GM12874 (cell line): ENCODE results near the gene ABRACL.

Experiments
- TF ChIP-seq, protein P1 (sequence below): IDR thresholded peaks from 2 replicates; pipeline ENCODE4 v1.5.1; 2011; ENCODE audit warnings: low read depth, mild to moderate bottlenecking, control low read depth, low read length, moderate library complexity; ENCODE audit not compliant: insufficient read depth

The ABRACL gene

DNA sequence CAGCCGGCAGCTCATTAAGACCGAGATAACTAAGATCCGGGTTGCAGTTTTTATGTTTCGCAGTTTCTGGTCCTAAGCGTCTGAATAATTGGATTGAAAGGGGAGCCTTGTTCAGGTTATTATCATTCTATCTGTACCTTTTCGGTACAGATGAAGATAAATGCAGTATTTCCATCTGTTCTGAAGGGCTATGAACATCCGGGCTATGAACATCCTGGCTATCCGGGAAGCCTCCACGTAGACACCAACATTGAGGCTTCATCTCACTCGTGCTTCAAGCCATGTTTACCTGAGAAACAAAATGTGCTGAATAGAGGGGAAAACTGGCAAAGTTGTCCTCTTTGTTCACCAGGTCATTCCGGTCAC, 40.1 kb upstream of the ABRACL start:
- TF ChIP-seq, protein P1, sequence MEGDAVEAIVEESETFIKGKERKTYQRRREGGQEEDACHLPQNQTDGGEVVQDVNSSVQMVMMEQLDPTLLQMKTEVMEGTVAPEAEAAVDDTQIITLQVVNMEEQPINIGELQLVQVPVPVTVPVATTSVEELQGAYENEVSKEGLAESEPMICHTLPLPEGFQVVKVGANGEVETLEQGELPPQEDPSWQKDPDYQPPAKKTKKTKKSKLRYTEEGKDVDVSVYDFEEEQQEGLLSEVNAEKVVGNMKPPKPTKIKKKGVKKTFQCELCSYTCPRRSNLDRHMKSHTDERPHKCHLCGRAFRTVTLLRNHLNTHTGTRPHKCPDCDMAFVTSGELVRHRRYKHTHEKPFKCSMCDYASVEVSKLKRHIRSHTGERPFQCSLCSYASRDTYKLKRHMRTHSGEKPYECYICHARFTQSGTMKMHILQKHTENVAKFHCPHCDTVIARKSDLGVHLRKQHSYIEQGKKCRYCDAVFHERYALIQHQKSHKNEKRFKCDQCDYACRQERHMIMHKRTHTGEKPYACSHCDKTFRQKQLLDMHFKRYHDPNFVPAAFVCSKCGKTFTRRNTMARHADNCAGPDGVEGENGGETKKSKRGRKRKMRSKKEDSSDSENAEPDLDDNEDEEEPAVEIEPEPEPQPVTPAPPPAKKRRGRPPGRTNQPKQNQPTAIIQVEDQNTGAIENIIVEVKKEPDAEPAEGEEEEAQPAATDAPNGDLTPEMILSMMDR = no peak

DNA sequence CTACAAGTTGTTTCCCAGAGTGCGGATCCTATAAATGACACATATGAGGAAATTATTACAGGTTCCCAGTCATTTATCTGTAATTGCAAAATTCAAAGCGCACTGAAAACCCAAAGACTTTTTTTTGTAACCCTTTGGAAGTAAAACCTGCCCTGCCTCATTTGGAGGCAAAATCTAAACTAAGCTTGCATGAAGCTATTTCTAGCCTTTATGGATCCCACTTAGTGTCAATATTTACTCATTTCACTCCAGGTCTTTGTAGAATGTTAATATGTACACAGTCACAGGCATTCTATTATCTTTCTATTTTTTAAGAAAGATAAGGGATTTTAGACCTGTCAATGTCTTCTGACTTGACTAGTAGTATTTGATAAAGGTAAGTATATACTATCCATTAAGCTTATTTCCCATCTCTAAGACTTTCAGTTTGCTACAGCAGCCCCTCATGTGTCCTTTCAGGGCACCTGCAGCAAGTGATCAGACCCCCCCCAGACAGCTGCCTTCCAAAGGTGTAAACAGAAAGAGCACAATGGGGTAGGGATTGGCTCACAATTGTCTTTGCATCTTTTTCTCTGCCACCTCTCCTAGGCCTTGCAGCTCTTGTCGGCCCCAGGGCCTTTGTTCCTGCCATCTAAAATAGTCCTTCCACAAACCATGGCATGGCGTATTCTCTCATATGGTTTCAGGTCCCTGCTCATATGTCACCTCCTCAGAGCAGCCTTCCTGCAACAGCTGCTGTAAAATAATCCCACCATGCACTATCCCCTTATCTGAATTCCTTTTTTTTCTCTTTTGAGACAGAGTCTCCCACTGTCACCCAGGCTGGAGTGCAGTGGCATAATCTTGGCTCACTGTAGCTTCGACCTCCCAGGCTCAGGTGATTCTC, 39.2 kb upstream of the ABRACL start:
- TF ChIP-seq, protein P1 = no peak

DNA sequence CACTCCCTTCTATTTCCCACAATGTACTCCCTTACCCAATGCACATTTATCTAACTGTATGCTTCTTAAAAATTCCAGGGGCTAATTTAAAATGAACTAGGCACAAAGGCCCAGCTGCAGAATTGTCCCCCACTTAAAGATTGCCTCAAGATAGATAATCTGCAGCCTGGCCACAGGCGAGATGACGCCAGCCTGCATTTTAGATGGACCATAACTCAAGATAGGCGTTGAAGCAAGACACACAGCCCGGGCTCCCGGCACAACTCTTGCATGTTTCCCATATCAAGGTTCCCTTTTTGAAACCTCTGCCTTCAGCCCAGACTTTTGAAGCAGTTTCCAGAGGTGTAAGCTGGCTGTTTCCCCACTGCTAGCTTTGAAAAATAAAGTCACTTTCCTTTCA, 37.3 kb upstream of the ABRACL start:
- TF ChIP-seq, protein P1 = no peak

DNA sequence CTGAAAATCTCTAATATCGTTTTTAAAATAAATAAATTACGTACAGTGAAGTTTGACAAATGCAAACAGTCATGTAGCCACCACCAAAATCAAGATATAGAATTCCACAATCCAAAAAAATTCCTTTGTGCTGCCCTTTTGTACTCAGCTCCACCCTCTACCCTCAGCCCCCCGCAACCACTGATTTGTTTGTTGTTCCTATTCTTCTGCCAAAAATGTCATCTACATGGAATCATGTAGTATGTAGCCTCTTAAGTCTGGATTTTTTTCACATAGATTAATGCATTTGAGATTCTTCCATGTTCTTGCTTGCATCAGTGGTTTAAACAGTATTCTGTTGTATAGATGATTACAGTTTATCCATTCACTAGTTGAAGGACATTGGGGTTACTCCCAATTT, 32.0 kb upstream of the ABRACL start:
- TF ChIP-seq, protein P1 = no peak

DNA sequence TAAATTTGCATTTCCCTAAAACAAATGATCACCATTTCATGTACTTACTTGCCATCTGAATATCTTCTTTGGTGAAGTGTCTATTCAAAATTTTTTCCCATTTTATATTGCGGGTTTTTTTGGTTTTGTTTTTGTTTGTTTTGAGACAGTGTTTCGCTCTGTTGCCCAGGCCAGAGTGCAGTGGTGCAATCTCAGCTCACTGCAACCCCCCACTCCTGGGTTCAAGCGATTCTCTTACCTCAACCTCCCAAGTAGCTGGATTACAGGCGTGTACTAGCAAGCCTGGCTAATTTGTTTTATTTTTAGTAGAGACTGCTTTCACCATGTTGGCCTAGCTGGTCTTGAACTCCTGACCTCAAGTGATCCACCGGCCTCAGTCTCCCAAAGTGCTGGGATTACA, 31.4 kb upstream of the ABRACL start:
- TF ChIP-seq, protein P1 = no peak

DNA sequence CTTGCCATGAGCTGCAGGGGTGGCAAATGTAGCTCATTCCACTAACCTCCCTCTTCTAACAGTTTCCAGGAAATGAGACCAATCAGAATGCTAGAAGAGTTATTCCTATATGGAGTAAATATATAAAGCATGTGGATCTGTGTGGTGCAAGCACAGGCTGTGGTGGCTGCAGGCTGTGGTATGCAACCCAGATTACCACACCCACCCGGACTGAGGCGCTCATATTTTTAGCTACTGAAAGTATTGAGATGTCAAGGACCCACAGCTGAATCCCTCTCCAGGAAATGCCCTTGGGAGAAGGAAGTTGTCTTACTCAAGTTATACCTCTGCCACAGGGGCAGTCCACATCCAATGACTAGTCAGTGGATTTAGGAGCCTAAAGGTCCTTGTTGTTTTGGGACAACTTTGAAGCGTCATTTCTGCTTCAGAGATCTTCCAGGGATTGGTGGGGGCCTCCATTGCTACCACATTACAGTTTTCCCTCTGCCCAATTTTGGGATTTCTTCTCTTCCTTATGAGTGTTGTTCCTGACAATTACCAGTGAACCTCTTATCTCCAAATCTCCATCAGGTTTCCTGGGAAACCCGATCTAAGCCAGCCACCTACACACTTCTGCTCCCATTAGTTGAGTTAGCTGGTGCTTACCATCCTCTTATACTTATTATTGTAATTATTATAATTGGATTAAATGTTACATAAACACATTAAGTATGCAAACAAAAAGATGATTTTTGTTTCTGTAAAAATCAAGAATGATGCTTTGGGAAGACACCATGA, 28.4 kb upstream of the ABRACL start:
- TF ChIP-seq, protein P1 = no peak

DNA sequence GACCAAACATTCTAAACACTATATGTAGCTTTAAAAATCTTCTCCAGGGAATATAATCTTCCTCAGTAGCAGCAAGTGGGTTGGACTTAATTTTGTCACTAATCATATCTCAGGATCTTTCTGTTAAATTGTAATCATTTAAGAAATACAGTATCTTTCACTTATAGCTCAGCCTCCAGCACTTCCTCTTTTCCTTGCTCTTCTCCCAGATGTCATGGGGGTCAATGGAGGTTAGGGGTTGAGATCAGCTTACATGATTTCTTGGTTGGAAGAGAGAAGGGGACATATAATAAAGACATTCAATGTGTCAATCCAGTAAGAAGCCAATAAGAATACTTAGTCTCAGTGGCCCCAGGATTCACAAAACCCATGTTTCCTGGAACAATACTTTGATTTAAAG, 24.8 kb upstream of the ABRACL start:
- TF ChIP-seq, protein P1 = no peak
